Fibroblast of lung (primary cell): Measurements from ENCODE around the gene NDUFAF7. TPM values are rescaled to one million over a fixed set of nuclear protein-coding genes. Genes with fewer than 3 reads are reported as not detected.
A peak's percentile ranks its signal among the peaks of the same experiment; 100 is the strongest.

Source experiments
- DNase-seq, 2 donors: peaks; one replicate each; pipeline versions ENCODE4 v3.0.0 to v3.0.0-alpha.2; 2010; ENCODE audit warnings: low read depth in 2 of 2
- H2AFZ ChIP-seq: 2 replicates; pipeline ENCODE4 v1.5.1; 2012; ENCODE audit warnings: low read length, control low read depth, inconsistent platforms
- H3K27ac ChIP-seq: 2 replicates; pipeline ENCODE4 v1.5.1; 2011; ENCODE audit warnings: low read length, control low read depth; ENCODE audit not compliant: insufficient read depth
- H3K27me3 ChIP-seq: 2 replicates; pipeline ENCODE4 v1.5.1; 2011; ENCODE audit warnings: mild to moderate bottlenecking, low read length; ENCODE audit not compliant: control insufficient read depth, insufficient read depth
- H3K36me3 ChIP-seq: 2 replicates; pipeline ENCODE4 v1.5.1; 2011; ENCODE audit warnings: low read length; ENCODE audit not compliant: control insufficient read depth, insufficient read depth
- H3K4me1 ChIP-seq: 2 replicates; pipeline ENCODE4 v1.5.1; 2011; ENCODE audit warnings: low read length; ENCODE audit not compliant: control insufficient read depth, insufficient read depth; ENCODE audit errors: extremely low read depth
- H3K4me2 ChIP-seq: 2 replicates; pipeline ENCODE4 v1.5.1; 2011; ENCODE audit warnings: low read length, control low read depth; ENCODE audit not compliant: insufficient read depth; ENCODE audit errors: extremely low read depth
- H3K4me3 ChIP-seq, 4 experiments: fragments of 200-600 bp in 1 of 4; sonication (generic) in 1 of 4; replicated peaks in 1 of 4; 2 replicates each; pipeline ENCODE4 v1.5.1; 2011 to 2016; ENCODE audit warnings: low read length in 4 of 4, low read depth in 3 of 4, mild to moderate bottlenecking in 3 of 4, control low read depth in 2 of 4, inconsistent platforms in 1 of 4, mixed read lengths in 1 of 4; ENCODE audit not compliant: insufficient read depth in 1 of 4; ENCODE audit errors: control extremely low read depth in 1 of 4
- H3K79me2 ChIP-seq: 2 replicates; pipeline ENCODE4 v1.5.1; 2012; ENCODE audit warnings: mild to moderate bottlenecking, low read length, inconsistent platforms; ENCODE audit not compliant: control insufficient read depth, insufficient read depth
- H3K9ac ChIP-seq: 2 replicates; pipeline ENCODE4 v1.5.1; 2011; ENCODE audit warnings: mild to moderate bottlenecking, low read length, control low read depth; ENCODE audit not compliant: insufficient read depth
- H3K9me3 ChIP-seq: 2 replicates; pipeline ENCODE4 v1.5.1; 2012; ENCODE audit warnings: low read depth, low read length; ENCODE audit not compliant: control insufficient read depth, insufficient read depth
- H4K20me1 ChIP-seq: 2 replicates; pipeline ENCODE4 v1.5.1; 2011; ENCODE audit warnings: low read length; ENCODE audit not compliant: control insufficient read depth, insufficient read depth; ENCODE audit errors: extremely low read depth
- CTCF ChIP-seq, 2 donors: IDR thresholded peaks in 1 of 2; conservative IDR thresholded peaks in 1 of 2; 1 replicate in 1 of 2; 2 replicates in 1 of 2; pipeline ENCODE4 v1.5.1; 2011 to 2012; ENCODE audit warnings: low read length in 2 of 2, control low read depth in 1 of 2, inconsistent platforms in 1 of 2, low read depth in 1 of 2, mild to moderate bottlenecking in 1 of 2
- EZH2 ChIP-seq: IDR thresholded peaks from 2 replicates; pipeline ENCODE4 v1.5.1; 2012; ENCODE audit warnings: low read length, control low read depth, mild to moderate bottlenecking; ENCODE audit errors: missing control alignments
- polyA minus RNA-seq: library from RNA; depleted of rRNA, polyadenylated mRNA; stranded (reverse); fragments of >200 nt; gene quantifications from 2 replicates; pipeline ENCODE4 v1.2.3, GENCODE V29; 2011; ENCODE audit warnings: low replicate concordance
- polyA plus RNA-seq, 2 donors: library from polyadenylated mRNA; depleted of rRNA in 1 of 2; stranded (reverse) in 1 of 2; unstranded in 1 of 2; fragments of >200 nt; gene quantifications; 2 replicates each; pipeline ENCODE4 v1.2.1, GENCODE V29; 2011 to 2012; ENCODE audit warnings: missing spikeins in 1 of 2
- total RNA-seq: library from RNA; depleted of rRNA; stranded (reverse); fragments of >200 nt; gene quantifications from 2 replicates; pipeline ENCODE4 v1.2.1, GENCODE V29; 2014

NDUFAF7 gene
- total RNA-seq (16.9 and 18.7 TPM in 2 replicates), polyA plus RNA-seq (12.8 and 16.8 TPM in 2 replicates), polyA minus RNA-seq (0.51 and 0.74 TPM in 2 replicates)
- 8.4 and 10.4 TPM in 2 replicates for polyA plus RNA-seq (2012)

GRCh38 chr2:37231241-37232130 lies at the start of gene NDUFAF7, which contains the start of gene CEBPZ:
Gene NDUFAF7, plus strand, starts transcription at chr2:37231658. Its CDS starts 48 bp downstream, at chr2:37231706.
Gene CEBPZ, minus strand, starts transcription at chr2:37231596. Its CDS starts 29 bp downstream, at chr2:37231567.
- peak within 1 kb of the TSS; percentile 83 for H3K9ac ChIP-seq
- peak within 1 kb of the TSS; percentile 91 for H3K27ac ChIP-seq
- H3K9me3 ChIP-seq = no peaks in the 10 kb centered on the region
- peak within 1 kb of the TSS; percentile 99 for H3K4me2 ChIP-seq
- no peaks in the 10 kb centered on the region for H4K20me1 ChIP-seq
- peak within 1 kb of the TSS; percentile 79 to 100 (median 83) for H3K4me3 ChIP-seq
- DNase-seq = peak; percentile 92 to 95
- peaks cover 77% of the 10 kb centered on the region for H3K79me2 ChIP-seq
- peak within 1 kb of the TSS; percentile 91 for H2AFZ ChIP-seq
- TF ChIP-seq EZH2 (no peak), CTCF (conservative IDR thresholded peaks at IDR 0.05 in 1 of 2, IDR thresholded peaks at IDR 0.05 in 1 of 2; ENCODE audit: low read depth in 1 of 2, low read length in 2 of 2) (no peak)
- no peaks in the 10 kb centered on the region for H3K27me3 ChIP-seq
- H3K36me3 ChIP-seq = peaks cover 10% of the 10 kb centered on the region
- peaks cover 8% of the 10 kb centered on the region for H3K4me1 ChIP-seq

GRCh38 chr2:37181726-37182684 lies 49.5 kb upstream of the NDUFAF7 start:
- Histone ChIP-seq H3K9ac (no peak overlapping the region), H3K36me3 (no peaks in the 10 kb centered on the region), H3K4me3 (no peak overlapping the region), H3K4me1 (peaks cover 2% of the 10 kb centered on the region), H2AFZ (no peak overlapping the region), H3K79me2 (no peaks in the 10 kb centered on the region), H3K27me3 (no peaks in the 10 kb centered on the region), H3K9me3 (no peaks in the 10 kb centered on the region), H3K4me2 (peak overlapping the region; percentile 58), H3K27ac (no peak overlapping the region), H4K20me1 (no peaks in the 10 kb centered on the region)
- no peak for TF ChIP-seq CTCF (conservative IDR thresholded peaks at IDR 0.05 in 1 of 2, IDR thresholded peaks at IDR 0.05 in 1 of 2; ENCODE audit: low read depth in 1 of 2, low read length in 2 of 2)
- TF ChIP-seq EZH2 = no peak
- peak; percentile 34 to 93 for DNase-seq
